ENCODE data around the gene TEX29. TPM values are rescaled to one million over a fixed set of nuclear protein-coding genes. Genes with fewer than 3 reads are reported as not detected.

The TEX29 gene
- total and polyA plus RNA-seq, 10 of the 15 experiments (the other 5 are each of a cell fraction or from before 2014, with no cell fraction given): 0.14 to 0.30 (median 0.22) TPM; not detected in 7

GRCh38 chr13:111313911-111314425, 6.5 kb upstream of the TEX29 start:
- FAIRE-seq (no peak), ATAC-seq (no peak), DNase-seq (ENCODE audit: low read depth, low spot score) (no peak)
- Histone ChIP-seq H3K79me2 (ENCODE audit: control insufficient read depth, insufficient read depth, low read length) (no peaks in the 10 kb centered on the region), H3K9ac (ENCODE audit: control insufficient read depth, insufficient read depth, low read length) (no peak overlapping the region), H2AFZ (ENCODE audit: control insufficient read depth, low read depth, low read length) (no peak overlapping the region), H3K4me3 (no peak overlapping the region), H3K36me3 (ENCODE audit: control insufficient read depth in 2 of 2, insufficient read depth in 2 of 2, low read length in 1 of 2) (peaks cover 2 to 4% of the 10 kb centered on the region in 2 experiments; a peak in 3 of 4 replicates), H4K20me1 (ENCODE audit: control insufficient read depth, insufficient read depth) (no peaks in the 10 kb centered on the region), H3K27ac (ENCODE audit: control insufficient read depth, insufficient read depth) (no peak overlapping the region), H3K4me2 (ENCODE audit: control insufficient read depth, insufficient read depth) (no peak overlapping the region), H3K9me3 (replicated peaks; ENCODE audit: control insufficient read depth, insufficient read depth, low read length) (no peaks in the 10 kb centered on the region), H3K4me1 (ENCODE audit: control insufficient read depth, insufficient read depth, low read length) (no peaks in the 10 kb centered on the region), H3K27me3 (replicated peaks in 1 of 2; ENCODE audit: control insufficient read depth in 2 of 2, insufficient read depth in 2 of 2, low read length in 1 of 2) (no peaks in the 10 kb centered on the region)
- ChIA-PET CTCF (no interaction called here), POLR2A (no interaction called here), RAD21 (ENCODE audit: unreplicated experiment) (no interaction called here), SMC1A (ENCODE audit: uncharacterized antibody, unreplicated experiment) (no interaction called here)
- intact Hi-C loops (cut with micrococcal nuclease; ENCODE audit: unreplicated experiment) (no loop called here), in situ Hi-C loops (cut with MboI) (no loop called here)
- 93% methylated on average over 14 of the region's 14 CpGs for WGBS (ENCODE audit: insufficient coverage, insufficient replicate concordance, low lambda C conversion rate, missing lambda C conversion rate)
- TF ChIP-seq BCLAF1 (IDR thresholded peaks at IDR 0.05): no peak
- no peak for TF ChIP-seq POU2F2 (IDR thresholded peaks at IDR 0.05; ENCODE audit: borderline replicate concordance, low read depth, low read length)
- no peak for TF ChIP-seq SMAD1 (IDR thresholded peaks at IDR 0.05; ENCODE audit: low read depth, partially characterized antibody)
- TF ChIP-seq EED (IDR thresholded peaks at IDR 0.05; ENCODE audit: low read depth): no peak
- TF ChIP-seq BCL11A (IDR thresholded peaks at IDR 0.05; ENCODE audit: low read depth, low read length): no peak
- BruUV-seq (replicated peaks): no TSS peak

- DNase-seq (ENCODE audit: low read depth, low spot score) (no peak), ATAC-seq (no peak), FAIRE-seq (no peak)
- no peak overlapping the region for H2AFZ ChIP-seq (ENCODE audit: control insufficient read depth, low read depth, low read length)
- RAD21 ChIA-PET (ENCODE audit: unreplicated experiment): no interaction called here
- no peak overlapping the region for H3K4me3 ChIP-seq
- TF ChIP-seq RBBP5 (conservative IDR thresholded peaks at IDR 0.05) (no peak), SUPT20H (IDR thresholded peaks at IDR 0.05; ENCODE audit: borderline replicate concordance, control insufficient read depth, low read depth, low read length) (no peak), REST (IDR thresholded peaks at IDR 0.05; ENCODE audit: low read depth, low read length) (no peak)
- no peaks in the 10 kb centered on the region for H3K27me3 ChIP-seq (replicated peaks in 1 of 2; ENCODE audit: control insufficient read depth in 2 of 2, insufficient read depth in 2 of 2, low read length in 1 of 2)
- H3K9ac ChIP-seq (ENCODE audit: control insufficient read depth, insufficient read depth, low read length): no peak overlapping the region
- H3K9me3 ChIP-seq (replicated peaks; ENCODE audit: control insufficient read depth, insufficient read depth, low read length): no peaks in the 10 kb centered on the region
- H4K20me1 ChIP-seq (ENCODE audit: control insufficient read depth, insufficient read depth): no peaks in the 10 kb centered on the region
- H3K36me3 ChIP-seq (ENCODE audit: control insufficient read depth in 2 of 2, insufficient read depth in 2 of 2, low read length in 1 of 2): peaks cover 0 to 4% of the 10 kb centered on the region in 2 experiments; a peak in 3 of 4 replicates
- CTCF ChIA-PET: no interaction called here
- H3K27ac ChIP-seq (ENCODE audit: control insufficient read depth, insufficient read depth): no peak overlapping the region
- no peak overlapping the region for H3K4me2 ChIP-seq (ENCODE audit: control insufficient read depth, insufficient read depth)
- SMC1A ChIA-PET (ENCODE audit: uncharacterized antibody, unreplicated experiment): no interaction called here
- no peaks in the 10 kb centered on the region for H3K4me1 ChIP-seq (ENCODE audit: control insufficient read depth, insufficient read depth, low read length)
- WGBS (ENCODE audit: insufficient coverage, insufficient replicate concordance, low lambda C conversion rate, missing lambda C conversion rate): 61% methylated on average over 6 of the region's 6 CpGs
- in situ Hi-C loops (cut with MboI): no loop called here
- intact Hi-C loops (cut with micrococcal nuclease; ENCODE audit: unreplicated experiment): no loop called here
- no TSS peak for BruUV-seq (replicated peaks)
- no peaks in the 10 kb centered on the region for H3K79me2 ChIP-seq (ENCODE audit: control insufficient read depth, insufficient read depth, low read length)
- POLR2A ChIA-PET: no interaction called here
These were observed 5.6 kb upstream of the TEX29 start for GRCh38 chr13:111314852-111315251.

Measured in GM12878 (cell line).